Hematopoietic multipotent progenitor cell treated with erythropoietin and hydrocortisone succinate and interleukin-3 and kit ligand, for 4 days (in vitro differentiated cells): ENCODE measurements around the gene SLC35E4.
"Not testable (repeated sequence)": the region's sequence is repeated elsewhere in the genome, so short reads cannot be mapped to it uniquely, and the experiment has no call there.

Experiments used
- DNase-seq: peaks from one replicate; pipeline ENCODE4 v3.0.0-alpha.2; 2015

The SLC35E4 gene

DNA sequence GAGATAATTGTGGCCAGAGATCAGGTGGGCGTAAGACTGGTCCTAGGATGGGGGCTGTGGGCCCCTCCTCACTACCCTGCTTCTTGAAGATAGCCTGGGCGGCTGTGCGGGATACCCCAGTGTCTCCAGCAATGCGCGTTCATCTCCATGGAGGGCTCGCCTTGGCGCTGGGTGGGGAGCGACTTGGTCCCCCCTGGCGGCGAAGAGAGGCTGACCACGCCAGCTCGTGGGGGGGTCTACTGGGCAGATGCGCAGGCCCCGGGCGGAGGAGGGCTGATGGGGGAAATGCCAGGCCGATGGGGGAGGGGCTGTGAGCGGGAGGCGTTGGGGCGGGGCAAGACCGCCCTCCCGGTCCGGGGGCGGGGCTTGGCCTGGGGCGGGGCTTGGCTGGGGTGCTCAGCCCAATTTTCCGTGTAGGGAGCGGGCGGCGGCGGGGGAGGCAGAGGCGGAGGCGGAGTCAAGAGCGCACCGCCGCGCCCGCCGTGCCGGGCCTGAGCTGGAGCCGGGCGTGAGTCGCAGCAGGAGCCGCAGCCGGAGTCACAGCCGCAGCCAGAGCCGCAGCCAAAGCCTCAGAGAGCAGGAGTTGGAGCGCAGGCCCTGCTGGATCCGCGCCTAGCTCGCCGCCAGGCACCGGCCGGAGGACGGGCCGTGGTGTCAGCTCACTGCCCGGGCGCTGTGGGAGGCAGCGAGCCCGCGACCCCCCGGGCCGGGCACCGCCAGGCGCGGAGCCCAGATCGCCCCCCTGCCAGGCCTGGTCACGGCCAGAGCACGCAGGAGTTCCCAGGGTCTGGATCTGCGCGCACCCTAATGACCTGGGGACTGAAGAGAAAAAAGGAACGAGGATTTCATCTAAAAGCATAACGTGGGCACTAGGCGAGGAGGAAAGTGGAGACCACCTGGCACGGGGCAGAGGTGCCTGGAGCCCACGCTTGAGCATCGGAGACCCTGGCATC, at the start of gene SLC35E4:
SLC35E4 (plus strand) TSS at position 509 of the 953 bp plus-strand sequence. CDS start 670 bp downstream, outside the sequence.
- DNase-seq = peak; percentile 93

GRCh38 chr22:30586414-30586813, 49.2 kb upstream of the SLC35E4 start:
- DNase-seq = no peak

DNA sequence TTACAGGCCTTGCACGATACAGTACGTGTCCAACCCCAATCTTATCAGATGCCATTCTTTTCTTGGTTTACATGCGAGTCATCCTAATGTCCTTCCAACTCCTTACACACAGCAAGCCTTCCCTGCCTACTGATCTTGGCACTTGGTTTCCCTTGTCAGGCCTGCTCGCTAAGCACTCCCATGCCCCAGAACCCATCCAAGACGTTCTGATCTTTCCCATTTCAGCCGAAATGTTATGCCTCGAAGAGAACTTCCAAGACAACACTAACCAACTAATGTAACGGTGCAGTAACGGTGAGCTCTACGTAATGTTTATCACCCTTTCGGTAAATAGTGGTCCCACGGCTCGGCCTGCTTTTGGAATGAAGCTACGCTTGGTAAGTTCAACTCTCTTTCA, 44.4 kb upstream of the SLC35E4 start:
- peak; percentile 45 for DNase-seq

GRCh38 chr22:30591588-30592359, 43.8 kb upstream of the SLC35E4 start, which contains the start of gene PES1:
PES1 (minus strand) TSS chr22:30591910; CDS start chr22:30591833, 77 bp downstream.
- DNase-seq = peak; percentile 99

- DNase-seq = not testable (repeated sequence)
These were observed 43.2 kb upstream of the SLC35E4 start for GRCh38 chr22:30592360-30592713.

DNA sequence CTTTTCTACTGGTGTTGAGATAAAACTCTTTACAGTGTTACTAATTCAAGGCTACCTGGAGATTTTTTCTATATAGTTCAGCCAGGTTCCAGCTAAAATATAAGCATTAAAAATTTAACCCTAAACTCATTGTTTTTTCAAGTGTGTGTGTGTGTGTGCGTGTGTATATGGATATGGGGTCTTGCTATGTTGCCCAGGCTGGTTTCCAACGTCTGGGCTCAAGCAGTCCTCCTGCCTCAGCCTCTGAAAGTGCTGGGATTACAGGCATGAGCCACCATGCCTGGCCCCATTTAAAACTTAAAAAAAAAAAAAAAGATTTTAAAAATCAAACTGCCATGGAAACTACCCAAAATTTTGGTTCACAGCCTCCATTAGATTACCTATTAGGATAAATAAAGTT, 39.4 kb upstream of the SLC35E4 start:
- DNase-seq = no peak

- no peak for DNase-seq
These were observed 38.7 kb upstream of the SLC35E4 start for GRCh38 chr22:30596886-30597285.

DNA sequence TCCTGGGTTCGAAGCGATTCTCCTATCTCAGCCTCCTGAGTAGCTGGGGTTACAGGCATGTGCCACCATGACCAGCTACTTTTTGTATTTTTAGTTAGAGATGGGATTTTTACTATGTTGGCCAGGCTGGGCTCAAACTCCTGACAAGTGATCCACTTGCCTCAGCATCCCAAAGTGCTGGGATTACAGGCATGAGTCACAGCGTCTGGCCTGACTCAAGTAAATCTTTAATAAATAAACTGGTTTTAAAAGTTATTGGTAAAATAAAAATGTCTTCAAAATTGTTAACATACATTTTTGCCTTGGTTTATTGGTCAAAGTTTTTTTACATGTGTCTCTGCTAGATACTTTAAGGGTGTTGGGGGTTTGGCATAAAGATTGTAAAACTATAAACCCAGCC, 36.6 kb upstream of the SLC35E4 start:
- no peak for DNase-seq

- no peak for DNase-seq
These were observed 34.7 kb upstream of the SLC35E4 start for GRCh38 chr22:30600921-30601320.

DNA sequence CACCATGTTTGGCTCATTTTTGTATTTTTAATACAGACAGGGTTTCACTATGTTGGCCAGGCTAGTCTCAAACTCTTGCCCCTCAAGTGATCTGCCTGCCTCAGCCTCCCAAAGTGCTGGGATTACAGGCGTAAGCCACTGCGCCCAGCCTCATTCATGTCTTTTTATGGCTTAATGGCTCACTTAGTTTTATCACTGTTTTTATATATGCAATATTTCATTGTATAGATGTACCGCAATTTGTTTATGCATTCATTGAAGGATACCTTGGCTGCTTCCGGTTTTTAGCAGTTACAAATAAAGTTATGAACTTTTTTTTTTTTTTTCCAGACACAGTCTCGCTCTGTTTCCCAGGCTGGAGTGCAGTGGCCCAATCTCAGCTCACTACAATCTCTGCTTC, 34.1 kb upstream of the SLC35E4 start:
- no peak for DNase-seq

GRCh38 chr22:30602049-30602448, 33.5 kb upstream of the SLC35E4 start:
- DNase-seq = peak; percentile 78

GRCh38 chr22:30603801-30604200, 31.8 kb upstream of the SLC35E4 start:
- DNase-seq = no peak

GRCh38 chr22:30604723-30605122, 30.9 kb upstream of the SLC35E4 start:
- no peak for DNase-seq

- peak; percentile 81 for DNase-seq
These were observed 30.0 kb upstream of the SLC35E4 start for GRCh38 chr22:30605449-30606110.

DNA sequence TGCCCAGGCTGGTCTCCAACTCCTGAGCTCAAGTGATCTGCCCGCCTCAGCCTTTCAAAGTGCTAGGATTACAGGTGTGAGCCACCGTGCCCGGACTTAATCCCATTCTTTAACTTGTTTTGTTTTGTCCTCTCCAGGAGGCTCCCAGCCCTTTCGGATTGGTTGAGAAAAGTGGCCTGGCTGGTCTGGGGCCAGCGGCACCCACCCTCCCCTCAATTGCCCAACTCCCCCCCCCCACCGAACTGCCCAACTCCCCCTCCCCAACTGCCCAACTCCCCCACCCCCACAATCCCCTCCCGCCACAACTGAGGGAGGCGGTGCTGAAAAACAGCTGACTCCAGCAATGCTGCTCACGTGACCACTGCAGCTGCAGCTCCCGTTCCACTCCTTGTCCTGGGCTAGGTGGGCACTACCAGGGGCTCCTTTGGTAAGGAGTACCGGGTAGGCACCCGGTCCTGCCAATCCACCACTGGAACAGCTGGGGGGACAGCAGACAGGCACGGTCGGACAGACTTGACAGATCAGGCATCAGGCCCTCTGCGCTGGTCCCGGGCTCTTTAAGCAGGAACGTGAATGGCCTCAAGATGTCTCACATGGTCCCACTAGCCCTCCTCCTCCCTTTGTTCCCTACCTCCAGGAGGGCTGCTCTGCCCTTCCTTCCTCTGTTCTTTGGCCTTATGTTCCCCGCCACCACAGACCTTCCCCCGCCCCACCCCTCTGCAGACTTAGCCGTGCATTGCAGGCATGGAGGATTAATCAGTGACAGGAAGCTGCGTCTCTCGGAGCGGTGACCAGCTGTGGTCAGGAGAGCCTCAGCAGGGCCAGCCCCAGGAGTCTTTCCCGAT, 28.9 kb upstream of the SLC35E4 start, which contains the start of gene TCN2:
TCN2 (plus strand) TSS at position 720 of the 845 bp plus-strand sequence. CDS start 158 bp downstream, outside the sequence.
- peak; percentile 83 for DNase-seq

DNA sequence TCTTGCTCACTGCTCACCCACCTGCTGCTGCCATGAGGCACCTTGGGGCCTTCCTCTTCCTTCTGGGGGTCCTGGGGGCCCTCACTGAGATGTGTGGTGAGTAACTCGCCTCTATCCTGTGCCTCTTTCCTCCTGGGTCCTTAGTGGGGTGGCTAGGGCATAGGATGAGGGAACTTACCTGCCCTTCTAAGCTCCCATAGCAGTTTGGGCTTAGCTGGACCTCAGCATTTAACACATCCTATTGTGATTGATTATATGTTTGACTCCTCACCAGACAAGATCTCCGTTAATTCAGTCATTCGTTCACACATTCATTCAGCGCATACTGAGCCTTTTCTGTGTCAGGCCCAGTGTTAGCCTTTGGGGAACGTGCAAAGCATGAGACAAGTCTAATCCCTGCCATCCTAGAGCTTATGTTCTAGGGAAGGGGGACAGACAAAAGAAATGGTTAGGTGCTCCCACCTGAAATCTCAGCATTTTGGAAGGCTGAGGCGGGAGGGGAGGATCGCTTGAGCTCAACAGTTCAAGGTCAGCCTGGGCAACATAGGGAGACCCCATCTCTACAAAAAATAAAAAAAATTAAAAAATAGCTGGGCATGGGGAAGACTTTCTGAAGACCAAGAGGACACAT, 28.2 kb upstream of the SLC35E4 start:
- no peak for DNase-seq

- DNase-seq = no peak
These were observed 27.6 kb upstream of the SLC35E4 start for GRCh38 chr22:30607939-30608338.

DNA sequence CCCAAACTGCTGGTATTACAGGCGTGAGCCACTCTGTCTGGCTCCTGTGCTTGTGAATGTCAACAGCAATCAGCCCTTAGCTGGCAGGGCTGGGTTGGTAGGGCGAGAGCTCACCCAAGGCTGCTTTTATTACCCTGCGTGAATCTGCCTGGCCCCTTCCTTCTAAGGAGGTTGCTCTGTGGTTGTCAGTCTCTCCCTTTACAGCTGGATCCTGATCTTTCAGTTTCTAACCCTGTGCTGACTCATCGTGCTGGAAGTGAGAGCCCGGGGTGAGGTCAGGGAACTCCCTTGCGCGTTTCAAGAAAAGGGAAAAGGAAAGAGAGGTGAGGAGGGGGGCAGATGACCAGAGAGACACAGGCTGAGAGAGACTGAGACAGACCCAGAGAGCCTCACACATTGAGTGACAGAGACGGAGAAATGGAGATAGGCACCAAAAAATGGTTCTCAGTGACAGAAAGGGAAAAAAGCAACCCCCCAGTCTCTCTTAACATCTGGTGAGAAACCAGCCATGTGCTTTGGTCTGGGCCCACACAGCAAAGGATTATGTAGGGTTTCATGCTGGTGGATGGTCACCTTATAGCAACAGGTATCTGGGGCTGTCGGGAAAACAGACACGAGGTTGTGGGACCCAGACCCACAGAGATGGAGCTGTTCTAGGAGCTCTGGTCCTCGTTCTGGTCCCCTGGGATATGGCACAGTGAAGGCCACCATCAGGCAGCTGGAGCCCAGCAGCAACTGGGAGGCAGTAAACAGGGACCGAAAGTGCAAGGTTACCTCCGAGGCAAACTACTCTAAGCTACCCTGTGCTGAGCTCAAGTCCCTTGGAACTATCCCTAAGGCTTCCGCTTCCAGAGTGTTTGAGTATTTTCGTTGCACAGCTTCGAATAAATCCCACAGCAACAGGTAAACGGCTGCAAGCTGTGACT, 26.1 kb upstream of the SLC35E4 start:
- peak; percentile 82 for DNase-seq

GRCh38 chr22:30610299-30610698, 25.3 kb upstream of the SLC35E4 start:
- DNase-seq = peak; percentile 32

DNA sequence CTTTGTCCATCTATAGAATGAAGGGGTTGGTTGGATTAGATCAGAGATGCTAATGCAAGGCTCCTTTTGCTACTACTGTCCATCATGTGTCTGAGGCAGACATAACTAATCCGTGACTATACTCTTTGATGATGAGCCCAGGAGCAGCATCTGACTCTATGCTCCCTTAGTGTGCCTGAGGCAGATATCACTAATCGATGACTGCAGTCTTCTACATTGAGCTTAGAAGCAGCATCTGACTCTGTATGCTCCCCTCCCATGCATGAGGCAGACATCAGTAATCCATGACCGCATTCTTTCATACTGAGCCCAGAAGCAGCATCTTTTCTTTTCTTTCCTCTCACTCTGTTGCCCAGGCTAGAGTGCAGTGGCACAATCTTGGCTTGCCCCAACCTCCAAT, 24.4 kb upstream of the SLC35E4 start:
- DNase-seq = no peak
